Activated CD8-positive, alpha-beta T cell treated with anti-CD3 and anti-CD28 coated beads for 36 hours (primary cell): Measurements from ENCODE around the gene GXYLT2. TPM values are rescaled to one million over a fixed set of nuclear protein-coding genes. Genes with fewer than 3 reads are reported as not detected.

ENCODE experiments used
- ATAC-seq: fragments of 200-7000 bp; cut with Tn5 transposase; one replicate; pipeline ENCODE4 v1.10.0; 2021; ENCODE audit warnings: mild to moderate bottlenecking, moderate library complexity
- CTCF ChIA-PET: fragments of 350-600 bp; sonication (Branson Sonifier 250); formaldehyde crosslinking; loops from one replicate; lab custom pipeline; 2021; ENCODE audit warnings: antibody characterized with exemption; lab: Charles Lee
- POLR2A ChIA-PET: fragments of 350-600 bp; sonication (Branson Sonifier 250); formaldehyde crosslinking; loops from one replicate; lab custom pipeline; 2021; ENCODE audit warnings: antibody characterized with exemption; lab: Charles Lee
- DNase-seq: peaks from one replicate; pipeline ENCODE4 v3.0.0-alpha.2; 2020
- H3K27ac Mint-ChIP-seq: one replicate; pipeline ENCODE4 v1.8.0; 2021; ENCODE audit warnings: mild to moderate bottlenecking, mixed read lengths
- H3K27me3 Mint-ChIP-seq: one replicate; pipeline ENCODE4 v1.8.0; 2021; ENCODE audit warnings: mixed read lengths
- H3K36me3 Mint-ChIP-seq: one replicate; pipeline ENCODE4 v1.8.0; 2021; ENCODE audit warnings: low read depth, mixed read lengths
- H3K4me1 Mint-ChIP-seq: one replicate; pipeline ENCODE4 v1.8.0; 2021; ENCODE audit warnings: low read depth, mixed read lengths
- H3K4me3 Mint-ChIP-seq: one replicate; pipeline ENCODE4 v1.8.0; 2021; ENCODE audit warnings: mild to moderate bottlenecking, moderate library complexity, mixed read lengths
- H3K9me3 Mint-ChIP-seq: one replicate; pipeline ENCODE4 v1.8.0; 2021; ENCODE audit warnings: mixed read lengths
- CTCF ChIP-seq: fragments of 200-600 bp; IDR thresholded peaks from one replicate; pipeline ENCODE4 v1.8.0; 2022; ENCODE audit warnings: antibody characterized with exemption, mild to moderate bottlenecking
- intact Hi-C: fragments of 100-400 bp; cut with micrococcal nuclease; formaldehyde crosslinking; loops from one replicate; pipeline ENCODE4 v1.10.0; 2022
- total RNA-seq, 2 experiments: library from RNA; stranded (reverse); gene quantifications; one replicate each; pipeline ENCODE4 v1.2.3, GENCODE V29; 2021

Gene GXYLT2
- total RNA-seq, 2 experiments from 2014 or later, result 0.11 to 0.92 TPM

- TF ChIP-seq CTCF, result no peak
- Mint-ChIP-seq H3K36me3 (no peaks in the 10 kb centered on the region), H3K27me3 (no peaks in the 10 kb centered on the region), H3K9me3 (no peaks in the 10 kb centered on the region), H3K4me3 (no peak overlapping the region), H3K4me1 (peaks cover 6% of the 10 kb centered on the region), H3K27ac (no peak overlapping the region)
- CTCF ChIA-PET, result interaction anchor here (2.0 to 2.5 kb wide), 2 partner anchors 114 to 143 kb away, joined by 10 to 11 read pairs; no protein-coding TSS in a partner anchor
- intact Hi-C loops, result loop anchor here (5.0 kb wide), 2 partner anchors 55 to 135 kb away; partner anchors contain the start of gene PPP4R2
- ATAC-seq (no peak), DNase-seq (no peak)
- POLR2A ChIA-PET, result no interaction called here
Observed at GRCh38 chr3:72942427-72942826, 54.6 kb downstream of the GXYLT2 start.

- POLR2A ChIA-PET, result interaction anchor here (0.6 kb wide), 1 partner anchor 60 kb away, joined by 5 read pairs; no protein-coding TSS in a partner anchor
- Mint-ChIP-seq H3K4me1 (peaks cover 6% of the 10 kb centered on the region), H3K27me3 (no peaks in the 10 kb centered on the region), H3K36me3 (no peaks in the 10 kb centered on the region), H3K27ac (no peak overlapping the region), H3K4me3 (no peak overlapping the region), H3K9me3 (no peaks in the 10 kb centered on the region)
- DNase-seq (no peak), ATAC-seq (no peak)
- CTCF ChIA-PET, result interaction anchor here (0.6 to 2.5 kb wide), 3 partner anchors 98 to 141 kb away, joined by 3 to 10 read pairs (median 5); no protein-coding TSS in a partner anchor
- no peak for TF ChIP-seq CTCF
- intact Hi-C loops, result loop anchor here (5.0 kb wide), 2 partner anchors 53 to 133 kb away; partner anchors contain the start of gene PPP4R2
Observed at GRCh38 chr3:72944696-72945095, 56.9 kb downstream of the GXYLT2 start.

- intact Hi-C loops, result no loop called here
- H3K36me3 Mint-ChIP-seq, result no peaks in the 10 kb centered on the region
- no peaks in the 10 kb centered on the region for H3K27me3 Mint-ChIP-seq
- no peak overlapping the region for H3K27ac Mint-ChIP-seq
- H3K9me3 Mint-ChIP-seq, result no peaks in the 10 kb centered on the region
- H3K4me1 Mint-ChIP-seq, result peaks cover 23% of the 10 kb centered on the region
- ATAC-seq (no peak), DNase-seq (no peak)
- ChIA-PET CTCF (interaction anchor here (1.3 to 3.8 kb wide), 6 partner anchors 10 to 138 kb away, joined by 3 to 14 read pairs (median 4); no protein-coding TSS in a partner anchor), POLR2A (no interaction called here)
- no peak overlapping the region for H3K4me3 Mint-ChIP-seq
- no peak for TF ChIP-seq CTCF
Observed at GRCh38 chr3:72947715-72948490, 60.1 kb downstream of the GXYLT2 start.

GRCh38 chr3:72949016-72949415 is 61.2 kb downstream of the GXYLT2 start:
- no peak for DNase-seq
- no peak overlapping the region for H3K27ac Mint-ChIP-seq
- TF ChIP-seq CTCF, result no peak
- peaks cover 23% of the 10 kb centered on the region for H3K4me1 Mint-ChIP-seq
- intact Hi-C loops, result no loop called here
- H3K36me3 Mint-ChIP-seq, result no peaks in the 10 kb centered on the region
- POLR2A ChIA-PET, result no interaction called here
- H3K9me3 Mint-ChIP-seq, result no peaks in the 10 kb centered on the region
- CTCF ChIA-PET, result interaction anchor here (3.8 kb wide), 1 partner anchor 137 kb away, joined by 14 read pairs; no protein-coding TSS in a partner anchor
- H3K4me3 Mint-ChIP-seq, result no peak overlapping the region
- no peaks in the 10 kb centered on the region for H3K27me3 Mint-ChIP-seq
- no peak for ATAC-seq

GRCh38 chr3:72950372-72950771 is 62.5 kb downstream of the GXYLT2 start:
- Mint-ChIP-seq H3K27me3 (no peaks in the 10 kb centered on the region), H3K4me1 (peaks cover 21% of the 10 kb centered on the region), H3K36me3 (no peaks in the 10 kb centered on the region), H3K4me3 (no peak overlapping the region), H3K9me3 (no peaks in the 10 kb centered on the region), H3K27ac (no peak overlapping the region)
- no peak for DNase-seq
- no peak for ATAC-seq
- intact Hi-C loops, result no loop called here
- POLR2A ChIA-PET, result no interaction called here
- CTCF ChIA-PET, result interaction anchor here (0.8 to 1.6 kb wide), 3 partner anchors 11 to 107 kb away, joined by 3 to 5 read pairs (median 5); no protein-coding TSS in a partner anchor
- no peak for TF ChIP-seq CTCF
